Stimulated activated CD4-positive, alpha-beta T cell treated with anti-CD3 and anti-CD28 coated beads, Interleukin-2, amount 100 ng/mL, for 48 hours (primary cell): ENCODE measurements around the gene VGLL3.
"Not testable (repeated sequence)": the region's sequence is repeated elsewhere in the genome, so short reads cannot be mapped to it uniquely, and the experiment has no call there.

ENCODE experiments used
- DNase-seq, 2 donors: peaks; one replicate each; pipeline ENCODE4 v3.0.0-alpha.2; 2020

VGLL3 gene

GRCh38 chr3:86990734-86991481 lies at the start of gene VGLL3:
VGLL3 (minus strand) TSS chr3:86991149; CDS start chr3:86990743, 406 bp downstream.
- DNase-seq: no peak

DNA sequence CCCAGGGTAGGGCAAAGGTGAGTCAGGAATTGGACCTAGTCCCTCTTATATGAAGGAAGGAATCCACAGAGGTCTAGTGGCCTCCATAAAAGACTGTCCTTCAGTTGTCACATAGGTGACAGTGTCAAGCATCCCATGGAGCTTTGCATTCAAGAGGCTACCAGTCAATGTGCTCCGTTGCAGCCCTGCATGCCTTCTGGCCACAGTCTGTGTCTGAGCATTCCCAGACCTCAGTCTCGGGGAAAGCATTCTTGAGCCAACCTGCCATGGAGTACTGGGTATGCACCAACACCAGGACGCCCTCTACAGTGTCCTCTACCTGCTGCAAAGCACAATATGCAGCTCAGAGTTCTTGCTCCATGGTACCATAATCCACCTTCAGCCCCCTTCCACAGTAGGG lies 46.7 kb upstream of the VGLL3 start:
- no peak for DNase-seq

GRCh38 chr3:87036671-87037070 lies 45.7 kb upstream of the VGLL3 start:
- DNase-seq: no peak

- no peak for DNase-seq
Measured at GRCh38 chr3:87035339-87035738, 44.4 kb upstream of the VGLL3 start.

GRCh38 chr3:87033205-87033604 lies 42.3 kb upstream of the VGLL3 start:
- no peak for DNase-seq

DNA sequence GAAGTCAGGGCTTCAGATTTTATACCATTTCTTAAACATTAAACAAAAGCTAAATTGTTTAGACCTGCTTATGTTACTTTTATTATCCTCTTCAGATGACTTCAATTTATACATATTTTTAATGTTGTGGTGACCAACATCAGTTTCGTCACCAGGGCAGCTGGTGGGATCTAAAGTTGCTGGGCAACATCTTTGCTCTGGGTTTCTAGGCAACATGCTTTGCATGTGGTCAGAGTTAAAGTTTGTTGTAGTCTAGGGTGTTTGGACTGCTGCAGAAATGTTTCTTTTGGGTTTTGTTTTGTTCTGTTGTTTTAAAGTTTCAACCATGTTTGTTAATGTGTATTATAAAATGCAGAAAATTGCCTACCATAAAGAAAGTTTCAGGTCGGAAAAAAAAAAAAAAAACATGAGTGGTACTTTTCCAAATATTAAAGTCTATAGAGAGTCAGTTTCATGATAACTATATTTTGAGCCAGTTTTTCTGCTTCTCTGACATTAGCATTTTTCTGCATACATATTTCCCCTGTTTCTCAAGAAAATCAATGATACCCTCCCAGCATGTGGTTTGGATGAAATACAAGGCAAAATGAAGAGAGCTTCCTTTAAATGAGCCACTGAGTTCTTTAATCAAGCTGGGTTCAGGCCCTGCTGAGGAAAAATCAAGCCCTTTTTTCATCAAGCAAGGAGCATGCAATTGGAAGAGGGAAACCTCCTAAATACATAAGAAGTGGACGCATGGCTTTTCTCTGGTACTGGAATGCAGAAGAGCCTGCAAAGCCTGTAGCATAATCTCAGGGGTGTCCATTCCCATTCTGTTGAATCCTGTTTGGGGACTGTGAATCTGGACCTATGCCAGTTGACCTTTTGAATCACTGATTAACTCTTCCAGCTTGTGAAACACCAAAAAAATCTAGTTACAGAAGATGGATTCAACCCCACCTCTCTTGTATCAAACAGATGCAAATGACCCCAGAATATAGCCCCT lies 35.0 kb upstream of the VGLL3 start:
- no peak for DNase-seq

- DNase-seq: not testable (repeated sequence)
Measured at GRCh38 chr3:87017370-87017769, 26.4 kb upstream of the VGLL3 start.

- no peak for DNase-seq
Measured at GRCh38 chr3:87009271-87009670, 18.3 kb upstream of the VGLL3 start.

GRCh38 chr3:87006844-87007439 lies 16.0 kb upstream of the VGLL3 start:
- no peak for DNase-seq

DNA sequence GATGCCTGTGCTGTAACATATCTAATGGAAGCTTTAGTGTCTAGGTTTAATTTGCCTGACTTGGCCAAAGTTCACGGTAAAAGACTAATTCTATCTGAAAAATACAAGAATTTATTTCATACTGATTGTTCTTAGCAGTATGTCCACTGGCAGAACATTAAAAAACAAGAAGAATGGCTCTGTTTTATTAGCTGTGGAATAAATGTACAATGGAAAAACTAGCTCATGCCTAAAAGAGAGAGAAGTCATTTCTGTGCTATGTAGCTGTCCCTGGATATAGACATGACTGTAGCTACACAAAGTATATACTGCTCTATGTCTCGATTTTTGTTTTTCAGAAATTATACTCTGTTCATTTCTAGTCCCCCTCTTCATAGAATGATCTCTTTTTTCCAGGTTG lies 13.9 kb upstream of the VGLL3 start:
- DNase-seq: no peak

- DNase-seq: no peak
Measured at GRCh38 chr3:87002346-87002745, 11.4 kb upstream of the VGLL3 start.

DNA sequence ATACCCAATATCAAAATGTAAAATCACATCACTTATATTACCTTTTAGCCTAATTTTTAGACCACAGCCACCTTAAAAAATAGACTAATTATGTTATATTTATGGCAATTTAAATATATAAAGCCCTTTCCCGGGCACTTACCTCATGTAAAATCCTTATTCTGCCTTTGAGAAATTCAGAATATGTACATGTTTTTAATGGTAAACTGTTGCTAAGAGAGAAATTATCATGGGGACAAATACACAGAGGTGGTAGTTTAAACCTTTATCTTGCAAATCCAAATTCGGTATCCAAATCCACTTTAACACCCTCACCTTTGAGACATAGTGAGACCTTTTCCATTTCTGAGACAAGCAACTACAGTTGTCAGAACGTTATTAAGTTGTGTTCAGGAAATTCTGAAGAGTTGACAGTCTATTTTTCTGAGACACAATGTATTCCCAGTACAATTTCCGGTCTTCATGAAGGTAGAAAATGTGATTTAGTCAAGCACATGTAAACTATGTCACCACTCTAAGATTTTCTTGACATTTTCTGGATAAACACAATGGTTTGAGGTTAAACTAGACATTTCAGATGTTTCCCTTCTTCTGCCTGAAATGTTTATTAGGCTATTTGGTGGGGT lies 10.6 kb upstream of the VGLL3 start:
- DNase-seq: no peak

GRCh38 chr3:87000940-87001339 lies 10.0 kb upstream of the VGLL3 start:
- no peak for DNase-seq

- DNase-seq: no peak
Measured at GRCh38 chr3:86998569-86998968, 7.6 kb upstream of the VGLL3 start.

DNA sequence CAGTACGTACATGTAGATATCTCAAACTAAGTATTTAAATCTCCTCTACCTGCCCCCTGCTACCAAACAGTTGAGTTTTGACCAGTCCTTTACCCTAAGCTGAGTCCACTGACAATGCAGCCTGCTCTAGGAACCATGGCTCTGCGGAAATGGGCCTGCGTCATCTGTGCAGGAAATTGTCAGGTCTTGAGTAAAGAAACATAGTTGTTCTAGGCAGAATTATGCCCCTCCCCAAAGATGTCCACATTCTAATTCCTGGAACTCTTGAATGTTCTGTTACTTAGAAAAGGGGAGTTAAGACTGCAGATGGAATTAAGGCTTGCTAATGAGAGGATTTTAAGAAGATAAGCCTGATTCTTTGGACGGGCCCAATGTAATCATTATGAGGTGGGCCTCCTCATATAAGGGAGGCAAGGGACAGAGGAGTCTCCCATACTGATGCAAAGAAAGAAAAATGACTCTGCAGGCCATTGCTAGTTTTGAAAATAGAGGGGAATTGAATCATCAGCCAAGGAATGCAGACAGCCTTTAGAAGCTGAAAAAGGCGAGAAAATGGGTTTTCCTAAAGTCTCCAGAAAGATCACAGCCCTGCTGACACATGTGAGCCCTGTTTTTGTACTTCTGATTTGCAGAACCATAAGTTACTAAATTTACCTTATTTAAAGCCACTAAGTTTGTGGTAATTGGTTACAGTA lies 5.5 kb upstream of the VGLL3 start:
- no peak for DNase-seq

DNA sequence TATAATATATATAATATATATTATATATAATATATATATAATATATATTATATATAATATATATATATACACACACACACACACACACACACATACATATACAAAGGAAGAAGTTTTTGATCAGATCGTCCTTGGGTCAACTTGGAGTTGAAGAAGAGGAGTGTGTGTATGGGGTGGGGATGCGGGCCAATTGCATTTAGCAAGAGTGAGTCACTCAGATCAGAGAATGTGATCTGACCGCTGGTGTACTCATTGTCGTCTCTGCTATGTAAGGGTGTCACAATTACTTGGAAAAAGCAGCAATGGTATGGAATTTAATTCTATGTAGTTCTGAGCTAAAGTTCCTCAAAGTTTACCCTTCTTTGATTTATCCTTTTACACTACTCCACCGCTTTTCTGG lies 4.6 kb upstream of the VGLL3 start:
- no peak for DNase-seq

DNA sequence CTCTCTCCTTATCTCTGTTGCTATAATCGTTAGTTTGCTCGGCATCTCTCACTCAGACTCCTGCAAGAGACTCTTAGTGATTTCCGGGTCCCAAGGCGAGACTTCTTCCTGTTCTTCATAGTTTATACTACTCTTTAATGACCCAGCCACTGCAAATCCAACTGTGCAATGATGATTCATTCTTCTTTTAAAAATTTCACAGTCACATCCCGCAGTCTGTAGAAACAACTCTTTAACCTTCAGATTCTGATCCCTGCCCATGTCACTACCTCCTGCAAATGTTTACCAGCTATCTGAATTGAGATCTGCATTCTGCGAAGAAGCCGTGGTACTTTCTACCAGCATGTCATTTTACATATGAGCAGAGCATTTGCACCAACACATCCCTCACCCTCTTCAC lies 2.8 kb upstream of the VGLL3 start:
- no peak for DNase-seq

DNA sequence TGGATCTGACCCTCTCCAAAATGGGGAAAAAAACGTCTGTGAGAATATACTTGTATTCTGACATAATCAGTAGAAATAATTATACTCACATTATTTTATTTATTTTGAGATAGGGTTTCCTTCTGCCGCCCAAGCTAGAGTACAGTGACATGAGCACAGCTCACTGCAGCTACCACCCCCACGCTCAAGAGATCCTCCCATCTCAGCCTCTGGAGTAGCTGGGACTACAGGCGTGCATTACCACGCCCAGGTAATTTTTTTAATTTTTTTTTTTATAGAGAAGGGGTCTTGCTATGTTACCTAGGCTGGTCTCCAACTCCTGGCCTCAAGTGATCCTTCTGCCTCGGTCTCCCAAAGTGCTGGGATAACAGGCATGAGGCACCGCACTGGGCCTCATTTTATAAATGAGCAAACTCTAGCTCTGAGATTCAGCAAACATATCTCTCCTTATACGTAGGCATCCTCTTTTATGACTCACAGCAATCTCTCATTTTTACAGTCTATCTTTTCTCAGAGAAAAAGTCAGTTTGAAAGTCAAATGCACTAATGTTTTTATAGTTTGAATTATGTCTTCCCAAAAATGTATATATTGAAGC lies 989 bp upstream of the VGLL3 start:
- DNase-seq: no peak

- no peak for DNase-seq
Measured at GRCh38 chr3:86991482-86991815, 500 bp upstream of the VGLL3 start.

GRCh38 chr3:86990012-86990733 lies 776 bp downstream of the VGLL3 start:
- no peak for DNase-seq

GRCh38 chr3:86989611-86990010 lies 1.3 kb downstream of the VGLL3 start:
- no peak for DNase-seq

DNA sequence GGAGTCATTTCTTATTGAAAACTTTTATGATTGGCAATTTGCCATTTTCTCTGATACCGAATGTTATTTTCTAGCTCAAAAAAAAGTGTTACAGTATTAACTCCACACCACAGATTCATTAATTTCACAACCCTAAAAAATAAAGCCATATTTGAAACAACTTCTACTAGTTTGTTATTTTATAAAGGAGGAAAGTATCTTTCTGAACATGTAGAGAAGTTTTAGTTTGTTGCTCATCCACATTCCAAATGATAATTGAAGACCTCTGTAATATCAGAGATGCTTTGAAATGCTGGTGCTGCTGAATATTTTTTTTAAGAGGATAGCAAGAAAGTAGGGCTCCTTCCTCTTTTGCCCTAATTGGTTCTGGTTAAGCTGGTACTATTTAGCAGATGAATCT lies 1.9 kb downstream of the VGLL3 start:
- no peak for DNase-seq
